Nucleus accumbens (tissue), 56 donors: Measurements from ENCODE around the gene ZNF883.
"Not testable (repeated sequence)": the region's sequence is repeated elsewhere in the genome, so short reads cannot be mapped to it uniquely, and the experiment has no call there.

Experiments
- DNase-seq, 56 donors: peaks; one replicate each; lab custom pipeline; 2025; lab: John Stamatoyannopoulos, UW

ZNF883 gene

DNA sequence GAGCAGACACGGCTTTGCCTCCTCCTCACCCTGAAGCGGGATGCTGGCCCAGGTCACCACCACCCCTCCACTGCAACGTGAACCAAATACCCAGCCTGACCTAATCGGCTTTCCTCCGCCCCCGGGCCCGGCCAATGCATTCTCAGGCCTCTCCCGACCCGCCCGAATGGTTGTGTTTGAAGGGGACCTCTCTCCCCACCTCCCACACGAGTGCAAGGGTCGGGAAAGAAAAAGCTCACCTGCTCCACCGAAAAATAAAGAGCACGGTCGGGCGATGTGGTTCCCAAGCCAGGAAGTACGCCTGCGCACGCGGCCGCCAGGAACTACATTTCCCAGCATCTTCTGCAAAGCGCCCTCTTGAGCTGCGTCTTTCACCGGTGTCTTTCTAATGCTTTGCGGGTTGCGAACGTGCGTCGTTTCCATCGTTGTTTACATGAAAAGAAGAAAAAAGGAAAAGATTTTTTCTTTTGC is at the start of gene ZNF883:
TSS of gene ZNF883 (minus strand) at position 282 of the 471 bp plus-strand sequence.
- peak in 54 of 56 donors; percentile 7 to 90 (median 63) for DNase-seq

DNA sequence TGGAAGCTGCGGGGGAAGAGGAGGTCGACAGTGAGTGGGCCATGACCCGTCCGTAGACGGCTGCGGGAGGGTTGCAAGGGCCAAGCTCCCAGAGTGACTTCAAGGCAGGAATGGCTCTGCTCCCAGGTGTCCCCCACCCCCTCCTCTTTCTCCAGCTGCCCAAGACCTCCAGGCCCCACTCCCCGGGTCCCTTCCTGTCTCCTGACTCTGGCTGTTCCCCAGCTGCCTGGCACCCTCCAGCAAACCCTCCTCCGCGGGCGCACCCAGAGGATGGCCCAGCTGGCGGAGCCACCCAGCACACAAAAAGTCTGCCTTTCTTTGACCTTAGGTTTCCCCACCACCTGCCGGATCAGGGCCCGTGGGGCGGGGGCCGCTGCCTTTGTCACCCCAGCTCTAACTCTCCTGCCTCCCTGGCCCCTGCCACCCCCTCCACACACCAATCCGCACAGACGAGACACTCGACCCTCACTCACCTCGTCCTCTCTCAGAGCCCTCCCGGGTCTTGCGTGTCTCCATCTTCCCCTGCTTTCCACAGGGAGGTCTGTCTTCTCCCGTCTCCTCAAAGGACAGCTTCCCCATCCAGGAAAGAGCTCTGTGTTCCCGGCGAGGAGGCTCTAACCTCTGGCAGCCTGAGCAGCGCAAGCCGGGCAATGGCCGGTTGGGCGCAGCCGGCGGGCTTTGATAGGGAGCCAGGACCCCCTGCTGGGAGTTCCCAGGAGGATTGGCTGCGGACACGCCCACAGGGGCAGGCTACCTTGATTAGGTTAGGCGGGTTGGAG is 49.3 kb upstream of the ZNF883 start:
- DNase-seq, result peak in 5 of 56 donors; percentile 1 to 37 (median 11)

DNA sequence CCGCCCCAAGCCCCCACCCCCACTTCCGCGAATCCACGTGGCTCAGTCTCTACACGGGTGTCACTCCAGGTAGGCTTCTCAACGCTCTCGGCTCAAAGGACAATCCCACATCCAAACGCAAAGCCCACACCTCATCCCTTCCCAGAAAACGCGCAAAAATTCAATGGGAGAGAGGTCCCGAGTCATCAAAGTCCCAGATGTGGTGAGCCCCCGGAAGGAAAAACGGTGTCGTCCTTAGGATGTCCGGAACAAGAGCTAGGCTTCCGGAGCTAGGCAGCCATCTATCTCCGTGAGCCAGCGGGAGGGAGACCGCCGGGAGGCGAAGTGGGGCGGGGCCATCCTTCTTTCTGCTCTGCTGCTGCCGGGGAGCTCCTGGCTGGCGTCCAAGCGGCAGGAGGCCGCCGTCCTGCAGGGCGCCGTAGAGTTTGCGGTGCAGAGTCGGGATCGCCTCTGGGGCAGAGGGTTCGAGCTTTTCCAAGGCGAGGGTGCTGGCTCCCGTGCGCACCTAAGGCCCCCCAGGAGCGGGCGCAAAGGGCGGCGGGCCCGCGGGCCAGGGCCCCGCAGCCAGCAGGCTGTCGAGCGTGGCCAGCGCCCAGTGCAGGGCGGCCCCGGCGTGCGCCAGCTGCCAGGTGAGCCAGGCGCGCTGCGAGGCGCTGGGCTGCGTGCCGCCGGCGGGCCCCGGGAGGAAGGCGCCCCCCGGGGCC is 47.7 kb upstream of the ZNF883 start:
- not testable (repeated sequence) for DNase-seq

DNA sequence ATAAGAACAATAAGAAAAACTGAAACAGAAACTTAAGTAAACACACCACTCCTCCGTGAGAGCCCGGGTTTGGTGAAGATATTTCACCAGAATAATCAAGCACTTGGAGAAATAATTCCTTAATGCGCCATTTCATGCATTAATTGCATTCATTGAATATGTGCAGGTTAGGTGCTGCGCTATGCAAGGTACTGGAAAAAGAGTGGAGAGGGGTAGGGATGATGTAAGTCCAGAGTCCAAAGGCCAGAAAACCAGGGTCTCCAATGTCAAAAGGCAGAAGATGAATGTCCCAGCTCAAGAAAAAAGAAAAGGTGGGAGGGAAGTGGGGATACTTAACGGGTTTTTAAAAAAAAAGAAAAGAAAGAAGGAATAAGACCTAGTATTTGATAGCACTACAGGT is 45.2 kb upstream of the ZNF883 start:
- peak in 1 of 56 donors; percentile 3 for DNase-seq

DNA sequence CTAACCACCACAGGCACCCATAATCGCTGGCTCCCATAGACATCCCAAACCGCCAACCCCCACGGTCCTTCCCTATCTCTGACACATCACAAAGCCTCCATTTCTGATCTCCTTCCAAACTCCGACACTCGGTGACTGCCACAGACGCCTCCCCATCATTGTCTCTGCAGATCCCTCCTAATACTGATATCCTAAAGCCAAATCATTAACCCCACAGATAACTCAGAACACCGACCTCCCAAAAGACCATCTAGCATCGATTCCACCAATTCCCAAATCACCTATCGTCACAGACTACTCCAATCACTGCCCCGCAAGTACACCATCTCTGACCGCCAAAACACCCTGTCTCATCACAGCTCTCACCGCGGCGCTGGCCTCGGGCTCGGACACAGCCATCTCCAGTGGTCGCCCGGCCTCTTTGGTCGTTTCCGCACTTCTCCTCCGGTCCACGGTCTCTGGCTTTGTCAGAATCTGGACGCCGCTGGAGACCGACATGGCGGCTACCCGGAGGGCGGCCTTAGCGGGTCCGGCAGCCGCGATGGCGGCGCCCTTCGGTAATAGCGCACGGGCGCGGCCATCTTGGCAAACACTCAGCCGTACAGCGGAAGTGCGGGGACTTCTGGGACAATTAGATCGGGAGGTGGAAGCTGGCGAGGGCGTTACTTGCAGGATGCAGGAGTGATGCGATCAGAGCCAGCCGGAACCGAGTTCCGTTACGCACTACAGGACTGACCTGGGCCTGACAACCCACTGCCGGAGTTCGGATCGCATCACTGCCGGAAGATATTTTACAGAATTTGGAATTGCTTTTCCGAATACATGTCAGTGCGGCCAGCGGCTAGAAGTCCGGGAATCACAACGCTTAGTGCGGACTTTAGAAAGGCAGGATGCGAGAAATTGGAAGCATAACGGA is 44.5 kb upstream of the ZNF883 start, which contains the start of gene ZFP37:
TSS of gene ZFP37 (minus strand) at position 534 of the 916 bp plus-strand sequence. CDS start at position 498, 36 bp downstream.
- peak; percentile 39 to 97 (median 92) for DNase-seq

DNA sequence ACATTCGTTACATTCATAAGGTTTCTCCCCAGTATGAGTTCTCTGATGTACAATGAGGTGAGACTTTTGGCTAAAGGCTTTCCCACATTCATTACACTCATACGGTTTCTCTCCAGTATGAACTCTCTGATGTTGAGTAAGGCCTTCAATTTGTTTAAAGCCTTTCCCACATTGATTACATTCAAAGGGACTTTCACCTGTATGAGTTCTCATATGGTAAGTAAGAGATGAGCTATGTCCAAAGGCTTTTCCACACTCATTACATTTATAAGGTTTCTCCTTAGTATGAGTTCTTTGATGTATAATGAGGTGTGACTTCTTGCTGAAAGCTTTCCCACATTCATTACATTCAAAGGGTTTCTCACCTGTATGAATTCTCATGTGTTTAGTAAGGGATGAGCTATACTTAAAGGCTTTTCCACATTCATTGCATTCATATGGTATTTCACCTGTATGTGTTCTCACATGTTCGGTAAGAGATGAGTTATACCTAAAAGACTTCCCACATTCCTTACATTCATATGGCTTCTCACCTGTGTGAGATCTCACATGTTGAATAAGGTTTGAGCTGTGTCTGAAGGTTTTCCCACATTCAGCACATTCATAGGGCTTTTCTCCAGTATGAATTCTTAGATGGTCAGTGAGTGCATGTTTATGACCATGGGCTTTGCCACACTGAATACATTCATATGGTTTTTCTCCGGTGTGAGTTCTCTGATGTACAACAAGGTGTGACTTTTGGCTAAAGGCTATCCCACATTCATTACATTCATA is 31.1 kb upstream of the ZNF883 start:
- DNase-seq, result no peak

DNA sequence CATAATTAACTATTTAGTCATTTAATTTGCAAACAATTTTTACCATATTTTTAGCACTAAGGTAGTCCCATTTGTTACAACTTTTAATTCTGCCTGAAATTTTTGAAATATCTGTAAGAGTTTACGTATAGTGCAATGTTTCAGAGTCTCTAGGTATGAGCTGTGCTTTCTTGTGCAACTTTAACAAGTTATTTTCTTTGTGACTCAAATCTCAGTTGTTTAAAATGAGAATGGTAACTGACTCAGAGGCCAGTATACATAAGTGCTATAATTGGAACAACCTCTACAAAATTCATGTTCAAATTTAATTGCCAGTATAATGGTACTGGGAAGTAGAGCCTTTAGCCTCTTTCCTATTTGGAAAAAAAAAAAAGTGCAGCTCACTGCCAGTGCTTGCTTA is 14.2 kb upstream of the ZNF883 start:
- DNase-seq, result no peak

DNA sequence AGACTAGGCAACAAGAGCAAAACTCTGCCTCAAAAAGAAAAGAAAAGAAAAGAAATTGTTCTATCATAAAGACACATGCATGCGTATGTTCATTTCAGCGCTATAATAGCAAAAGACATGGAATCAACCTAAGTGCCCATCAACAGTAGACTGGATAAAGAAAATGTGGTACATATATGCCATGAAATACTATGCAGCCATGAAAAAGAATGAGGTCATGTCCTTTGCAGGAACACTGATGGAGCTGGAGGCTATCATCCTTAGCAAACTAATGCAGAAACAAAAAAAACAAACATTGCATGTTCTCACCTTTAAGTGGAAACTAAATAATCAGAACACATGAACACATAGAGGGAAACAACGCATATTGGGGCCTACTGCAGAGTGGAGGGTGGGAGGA is 6.3 kb upstream of the ZNF883 start:
- no peak for DNase-seq

DNA sequence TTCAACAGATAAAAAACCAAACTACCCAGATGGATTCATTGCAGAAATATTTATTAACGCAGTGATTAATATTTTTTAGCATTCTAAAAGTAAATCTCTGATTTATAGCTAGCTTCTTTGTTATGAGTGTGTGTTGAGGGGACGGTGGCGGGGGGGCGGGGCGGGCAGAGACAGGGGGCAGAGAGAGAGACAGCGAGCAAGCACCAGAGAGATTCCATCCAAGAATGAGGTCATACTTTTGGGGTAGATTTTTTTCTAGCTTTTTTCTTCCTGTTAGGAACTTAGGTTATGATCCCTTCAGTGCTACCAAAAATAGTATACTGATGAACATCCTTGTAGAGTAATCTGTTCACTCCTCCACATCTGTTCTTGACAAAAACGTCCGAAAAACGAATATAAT is 500 bp upstream of the ZNF883 start:
- peak in 5 of 56 donors; percentile 0 for DNase-seq

DNA sequence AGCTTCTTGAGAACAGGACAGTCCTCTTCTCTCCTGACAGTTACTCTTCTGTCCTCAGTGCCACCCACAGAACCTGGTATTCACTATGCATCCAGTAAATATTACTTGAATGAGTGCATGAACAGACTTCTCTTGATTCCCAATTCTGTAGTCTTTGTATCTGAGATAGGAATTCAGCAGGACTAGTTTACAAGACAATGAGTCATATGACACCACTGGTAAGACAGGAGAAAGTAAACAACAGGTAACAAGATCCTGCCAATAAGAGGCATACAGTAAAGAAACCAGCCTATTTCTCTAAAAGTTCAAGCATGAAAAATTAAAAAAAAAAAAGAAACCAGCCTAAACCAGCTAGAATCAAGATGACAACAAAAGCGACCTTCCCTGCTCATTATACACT is 6.2 kb downstream of the ZNF883 start:
- DNase-seq, result no peak

DNA sequence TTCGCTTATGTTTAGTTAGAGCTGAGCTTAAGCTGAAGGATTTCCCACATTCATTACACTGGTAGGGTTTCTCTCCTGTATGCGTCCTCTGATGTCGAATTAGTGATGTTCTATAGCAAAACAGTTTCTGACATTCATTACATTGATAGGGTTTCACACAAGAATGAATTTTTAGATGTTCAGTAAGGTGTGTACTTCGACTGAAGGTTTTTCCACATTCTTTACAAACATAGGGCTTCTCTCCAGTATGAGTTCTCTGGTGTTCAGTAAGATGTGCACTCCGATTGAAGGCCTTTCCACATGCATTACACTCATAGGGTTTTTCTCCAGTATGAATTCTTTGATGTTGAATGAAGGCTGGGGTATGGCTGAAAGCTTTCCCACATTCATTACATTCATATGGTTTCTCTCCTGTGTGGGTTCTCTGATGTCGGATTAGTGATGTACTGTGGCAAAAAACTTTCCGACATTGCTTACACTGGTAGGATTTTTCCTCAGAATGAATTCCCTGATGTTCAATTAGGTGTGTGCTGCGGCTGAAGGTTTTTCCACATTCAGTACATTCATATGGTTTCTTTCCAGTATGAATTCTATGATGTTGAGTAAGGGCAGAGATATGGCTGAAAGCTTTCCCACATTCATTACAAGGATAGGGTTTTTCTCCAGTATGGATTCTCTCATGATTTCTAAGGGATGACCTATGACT is 14.6 kb downstream of the ZNF883 start:
- DNase-seq, result no peak

DNA sequence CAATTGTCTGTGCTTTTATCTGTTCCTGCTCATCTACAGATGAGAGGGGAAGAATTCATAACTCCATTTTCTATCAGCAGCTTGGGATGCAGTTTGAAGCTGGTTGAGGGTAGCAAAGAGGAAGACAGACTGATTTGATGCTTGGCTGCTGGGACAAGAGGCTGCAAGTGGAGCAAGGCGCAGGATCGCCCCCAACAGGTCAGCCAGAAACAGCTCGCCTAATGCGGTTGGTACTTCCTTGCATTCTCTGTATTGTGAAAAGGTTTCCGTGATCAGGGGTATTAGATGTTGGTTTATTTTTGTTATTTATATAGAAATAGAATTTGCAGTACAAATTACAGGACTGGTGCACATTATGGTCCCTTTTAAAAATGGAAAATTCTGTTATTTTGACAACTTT is 40.6 kb downstream of the ZNF883 start:
- DNase-seq, result no peak

DNA sequence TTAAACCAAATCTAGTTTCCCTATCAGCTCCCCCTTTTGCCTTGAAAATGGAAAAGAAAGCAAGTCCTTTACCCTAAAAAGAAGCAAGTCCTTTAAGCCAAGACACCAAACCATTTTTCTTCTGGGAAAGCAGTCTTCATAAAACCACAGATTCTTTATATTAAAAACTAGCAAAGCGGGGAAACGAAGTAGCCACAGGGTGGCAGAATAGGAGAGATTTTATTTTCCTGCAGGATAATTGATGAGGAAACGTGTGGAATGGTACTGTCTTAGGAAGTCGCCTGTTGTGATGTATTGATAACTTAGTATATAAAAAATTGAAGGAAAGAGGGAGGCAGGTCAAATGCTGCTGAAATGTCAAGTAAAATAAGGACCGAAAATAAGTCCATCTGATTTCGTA is 41.1 kb downstream of the ZNF883 start:
- no peak for DNase-seq

DNA sequence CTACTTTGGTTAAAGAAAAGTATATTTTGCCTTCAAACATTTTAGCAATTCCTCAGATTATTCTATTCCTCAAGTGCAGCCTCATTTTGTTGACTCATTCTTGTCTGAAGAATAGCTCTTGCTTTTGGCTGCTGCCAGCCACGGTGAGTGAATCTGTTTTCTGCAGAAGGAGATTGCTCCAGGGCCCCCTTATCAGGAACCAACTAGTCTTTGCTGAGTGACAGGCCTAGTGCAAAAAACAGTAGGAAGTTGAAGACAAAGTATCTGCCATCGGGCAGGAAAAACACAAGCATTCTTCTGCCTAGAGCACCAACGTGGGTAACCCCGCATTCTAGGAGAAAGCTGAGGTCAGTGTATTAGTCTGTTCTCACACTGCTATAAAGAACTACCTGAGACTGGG is 42.3 kb downstream of the ZNF883 start:
- no peak for DNase-seq

DNA sequence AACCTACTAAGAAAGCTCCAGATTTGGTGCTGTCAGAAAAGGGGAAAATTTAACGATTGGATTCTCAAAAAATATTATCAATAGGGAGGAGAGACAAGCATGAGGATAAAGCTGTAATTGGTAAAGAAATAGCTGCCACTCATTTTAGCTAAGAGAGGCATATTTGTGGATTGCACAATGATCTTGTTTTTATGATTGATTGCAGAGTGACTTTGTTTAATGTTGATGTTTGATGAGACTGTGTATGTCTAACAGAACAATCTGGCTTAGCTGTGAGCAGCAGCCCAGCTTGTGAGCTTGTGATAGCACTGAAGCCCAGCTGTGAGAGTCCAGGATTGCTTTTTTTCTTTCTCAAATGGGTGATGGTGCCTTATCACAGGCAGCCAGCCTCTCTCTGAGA is 56.4 kb downstream of the ZNF883 start:
- DNase-seq, result no peak

DNA sequence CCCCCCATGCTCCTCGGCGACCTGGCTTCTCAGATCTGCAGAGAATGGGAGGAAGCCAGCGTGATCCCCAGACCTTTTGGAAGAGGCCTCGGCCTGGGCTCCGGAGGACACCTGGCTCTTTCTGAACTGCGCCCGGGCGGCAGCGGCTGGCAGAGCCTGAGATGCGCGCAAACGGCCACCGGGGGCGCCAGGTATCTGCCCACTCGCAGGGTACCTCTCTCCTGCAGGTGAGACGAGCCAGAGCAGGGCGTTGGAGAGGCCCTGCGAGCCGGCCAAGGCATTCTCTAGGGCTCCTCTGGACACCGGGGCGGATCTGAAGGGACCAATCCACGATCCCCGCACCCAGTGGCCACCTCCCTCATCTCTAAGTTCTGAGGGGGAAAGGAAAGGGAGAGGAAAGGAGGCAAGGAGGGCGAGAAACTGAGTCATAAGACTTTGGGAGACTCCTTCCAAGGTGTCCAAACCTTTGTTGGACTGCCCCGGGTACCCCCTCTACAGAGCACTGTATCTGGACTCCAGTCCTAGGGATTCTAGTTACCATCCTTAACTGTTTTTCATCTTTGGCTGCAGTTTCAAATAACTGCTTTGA is 66.3 kb downstream of the ZNF883 start:
- DNase-seq, result no peak

DNA sequence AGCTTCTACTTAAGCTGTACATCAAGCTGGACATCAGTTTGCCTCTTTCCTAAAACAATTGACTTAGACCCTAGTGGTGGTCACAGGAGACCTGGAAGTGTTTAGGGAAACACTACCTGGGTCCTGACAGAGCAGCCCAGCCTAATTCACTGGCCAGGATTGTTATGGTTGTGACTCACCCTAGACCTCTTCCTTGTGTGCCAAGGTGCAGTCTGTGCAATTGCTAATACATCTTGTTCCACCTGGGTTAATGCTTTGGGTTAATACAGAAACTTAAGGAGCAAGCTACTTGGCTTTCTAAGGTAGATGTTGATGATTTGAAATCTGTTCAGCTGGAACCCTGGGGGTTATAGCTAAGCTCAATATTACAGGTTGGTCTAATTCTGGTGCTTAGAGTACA is 72.6 kb downstream of the ZNF883 start:
- no peak for DNase-seq

DNA sequence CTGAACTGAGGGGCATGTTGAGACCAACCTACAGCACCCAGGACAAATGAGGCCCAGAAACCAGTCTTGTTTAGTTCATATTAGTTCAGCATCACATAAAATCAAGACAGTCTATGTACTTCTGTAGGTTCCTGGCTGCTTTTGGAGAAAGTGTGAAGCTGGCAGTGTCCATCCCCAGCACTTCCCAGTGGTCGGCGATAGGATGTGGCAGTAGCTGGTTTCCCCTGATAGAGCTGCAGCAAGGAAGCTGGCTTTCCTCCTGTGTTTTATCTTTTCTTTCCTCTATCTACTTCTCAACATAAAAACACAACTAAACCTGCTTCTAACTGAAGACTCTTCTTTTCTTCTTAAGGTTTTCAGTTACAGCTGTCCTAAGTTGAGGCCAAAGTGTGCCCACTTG is 78.3 kb downstream of the ZNF883 start:
- no peak for DNase-seq
